ENCODE results near the gene DOCK3. TPM values are rescaled to one million over a fixed set of nuclear protein-coding genes. Genes with fewer than 3 reads are reported as not detected.

DOCK3 gene
- total RNA-seq, 1 experiment from 2014 or later = 0.47 TPM

DNA sequence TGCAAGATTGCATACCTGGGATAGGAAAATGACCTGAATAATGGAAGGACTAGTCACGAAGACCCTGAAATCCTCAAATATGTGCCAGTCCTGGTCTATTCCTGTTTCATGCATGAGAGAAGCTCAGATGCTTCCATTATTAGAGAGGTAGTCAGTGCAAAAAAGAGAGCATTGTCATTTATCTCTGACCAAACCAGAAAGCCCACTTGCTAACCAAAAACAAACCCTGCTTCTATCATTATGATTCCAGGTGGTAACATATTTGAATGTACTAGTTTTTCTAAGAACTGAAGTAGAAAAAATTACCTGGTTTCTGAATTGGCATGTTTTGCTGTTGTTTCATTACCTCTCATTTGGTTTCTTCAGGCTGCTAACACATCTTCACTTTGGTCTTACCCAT lies 549.6 kb downstream of the DOCK3 start:
- BruUV-seq (replicated peaks) = no TSS peak
- Histone ChIP-seq H3K4me3 (ENCODE audit: low read depth, low read length, poor library complexity, severe bottlenecking) (no peak overlapping the region), H3K27ac (ENCODE audit: low read depth, low read length, poor library complexity, severe bottlenecking) (no peak overlapping the region), H3K9me3 (ENCODE audit: low read depth, low read length, poor library complexity, severe bottlenecking) (no peaks in the 10 kb centered on the region), H3K36me3 (ENCODE audit: insufficient read depth, low read length, poor library complexity, severe bottlenecking) (no peaks in the 10 kb centered on the region), H3K4me1 (ENCODE audit: insufficient read depth, low read length, poor library complexity, severe bottlenecking) (no peaks in the 10 kb centered on the region), H3K27me3 (replicated peaks; ENCODE audit: insufficient read depth, low read depth, low read length, poor library complexity) (no peaks in the 10 kb centered on the region)
- intact Hi-C loops (cut with micrococcal nuclease; ENCODE audit: unreplicated experiment) = no loop called here
- CTCF ChIA-PET = no interaction called here
- TF ChIP-seq, protein P1, sequence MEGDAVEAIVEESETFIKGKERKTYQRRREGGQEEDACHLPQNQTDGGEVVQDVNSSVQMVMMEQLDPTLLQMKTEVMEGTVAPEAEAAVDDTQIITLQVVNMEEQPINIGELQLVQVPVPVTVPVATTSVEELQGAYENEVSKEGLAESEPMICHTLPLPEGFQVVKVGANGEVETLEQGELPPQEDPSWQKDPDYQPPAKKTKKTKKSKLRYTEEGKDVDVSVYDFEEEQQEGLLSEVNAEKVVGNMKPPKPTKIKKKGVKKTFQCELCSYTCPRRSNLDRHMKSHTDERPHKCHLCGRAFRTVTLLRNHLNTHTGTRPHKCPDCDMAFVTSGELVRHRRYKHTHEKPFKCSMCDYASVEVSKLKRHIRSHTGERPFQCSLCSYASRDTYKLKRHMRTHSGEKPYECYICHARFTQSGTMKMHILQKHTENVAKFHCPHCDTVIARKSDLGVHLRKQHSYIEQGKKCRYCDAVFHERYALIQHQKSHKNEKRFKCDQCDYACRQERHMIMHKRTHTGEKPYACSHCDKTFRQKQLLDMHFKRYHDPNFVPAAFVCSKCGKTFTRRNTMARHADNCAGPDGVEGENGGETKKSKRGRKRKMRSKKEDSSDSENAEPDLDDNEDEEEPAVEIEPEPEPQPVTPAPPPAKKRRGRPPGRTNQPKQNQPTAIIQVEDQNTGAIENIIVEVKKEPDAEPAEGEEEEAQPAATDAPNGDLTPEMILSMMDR (conservative IDR thresholded peaks at IDR 0.05; ENCODE audit: low read depth, low read length) = no peak
- no peak for TF ChIP-seq EZH2 (IDR thresholded peaks at IDR 0.05; ENCODE audit: borderline replicate concordance, low read depth, low read length, poor library complexity, severe bottlenecking)
- POLR2A ChIA-PET (ENCODE audit: low non-redundant PET) = no interaction called here
- no peak for DNase-seq (ENCODE audit: low spot score)

DNA sequence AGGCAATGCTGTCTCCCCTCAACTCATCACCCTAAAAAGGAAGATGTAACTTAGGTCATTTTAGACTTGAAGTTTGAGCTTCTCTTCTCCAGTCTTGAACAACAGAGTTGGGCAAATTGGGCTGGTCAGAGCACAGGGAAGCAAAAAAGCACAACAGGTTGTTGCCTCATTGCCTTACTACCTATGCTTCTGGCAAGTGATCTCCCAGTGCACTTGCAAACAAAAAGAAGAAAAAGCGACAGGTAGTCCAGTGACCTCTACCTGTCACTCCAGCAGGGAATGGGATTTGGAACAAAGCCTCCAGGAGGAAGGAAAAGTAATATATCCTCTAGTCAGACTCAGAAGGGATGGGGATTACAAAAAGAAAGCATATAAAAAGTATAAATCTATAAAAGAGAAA lies 550.1 kb downstream of the DOCK3 start:
- intact Hi-C loops (cut with micrococcal nuclease; ENCODE audit: unreplicated experiment) = no loop called here
- Histone ChIP-seq H3K9me3 (ENCODE audit: low read depth, low read length, poor library complexity, severe bottlenecking) (no peaks in the 10 kb centered on the region), H3K4me1 (ENCODE audit: insufficient read depth, low read length, poor library complexity, severe bottlenecking) (no peaks in the 10 kb centered on the region), H3K27ac (ENCODE audit: low read depth, low read length, poor library complexity, severe bottlenecking) (no peak overlapping the region), H3K27me3 (replicated peaks; ENCODE audit: insufficient read depth, low read depth, low read length, poor library complexity) (no peaks in the 10 kb centered on the region), H3K4me3 (ENCODE audit: low read depth, low read length, poor library complexity, severe bottlenecking) (no peak overlapping the region), H3K36me3 (ENCODE audit: insufficient read depth, low read length, poor library complexity, severe bottlenecking) (no peaks in the 10 kb centered on the region)
- DNase-seq (ENCODE audit: low spot score) = no peak
- ChIA-PET POLR2A (ENCODE audit: low non-redundant PET) (no interaction called here), CTCF (no interaction called here)
- BruUV-seq (replicated peaks) = no TSS peak
- TF ChIP-seq EZH2 (IDR thresholded peaks at IDR 0.05; ENCODE audit: borderline replicate concordance, low read depth, low read length, poor library complexity, severe bottlenecking) = no peak
- TF ChIP-seq, protein P1 (conservative IDR thresholded peaks at IDR 0.05; ENCODE audit: low read depth, low read length) = no peak

DNA sequence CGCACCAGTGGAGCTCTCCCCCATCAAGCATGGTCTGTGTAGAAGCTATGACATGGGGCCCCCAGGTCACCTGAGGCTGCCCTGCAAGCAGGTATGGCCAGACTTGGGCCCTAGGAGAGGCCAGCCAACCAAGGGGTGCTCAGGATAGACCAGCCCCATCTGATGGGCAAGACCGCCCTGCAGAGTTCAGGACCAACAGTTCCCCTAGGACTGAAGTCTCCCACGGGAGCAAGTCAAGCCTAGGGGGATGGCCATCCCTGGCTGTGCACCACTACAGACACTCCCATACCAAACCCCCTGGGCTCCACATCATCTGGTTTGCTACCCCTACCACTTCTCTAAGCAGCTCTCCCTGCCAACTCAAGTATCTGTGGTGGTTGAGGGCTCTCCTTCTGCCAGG lies 568.2 kb downstream of the DOCK3 start:
- no peak overlapping the region for H3K4me3 ChIP-seq (ENCODE audit: low read depth, low read length, poor library complexity, severe bottlenecking)
- H3K27me3 ChIP-seq (replicated peaks; ENCODE audit: insufficient read depth, low read depth, low read length, poor library complexity) = no peaks in the 10 kb centered on the region
- BruUV-seq (replicated peaks) = no TSS peak
- intact Hi-C loops (cut with micrococcal nuclease; ENCODE audit: unreplicated experiment) = no loop called here
- CTCF ChIA-PET = no interaction called here
- DNase-seq (ENCODE audit: low spot score) = no peak
- POLR2A ChIA-PET (ENCODE audit: low non-redundant PET) = no interaction called here
- H3K27ac ChIP-seq (ENCODE audit: low read depth, low read length, poor library complexity, severe bottlenecking) = no peak overlapping the region
- no peaks in the 10 kb centered on the region for H3K36me3 ChIP-seq (ENCODE audit: insufficient read depth, low read length, poor library complexity, severe bottlenecking)
- no peaks in the 10 kb centered on the region for H3K9me3 ChIP-seq (ENCODE audit: low read depth, low read length, poor library complexity, severe bottlenecking)
- H3K4me1 ChIP-seq (ENCODE audit: insufficient read depth, low read length, poor library complexity, severe bottlenecking) = no peaks in the 10 kb centered on the region
- TF ChIP-seq, protein P1 (conservative IDR thresholded peaks at IDR 0.05; ENCODE audit: low read depth, low read length) = no peak
- no peak for TF ChIP-seq EZH2 (IDR thresholded peaks at IDR 0.05; ENCODE audit: borderline replicate concordance, low read depth, low read length, poor library complexity, severe bottlenecking)
